Measurements from ENCODE around the gene DYNLL1.
"Not testable (repeated sequence)": the region's sequence is repeated elsewhere in the genome, so short reads cannot be mapped to it uniquely, and the experiment has no call there.

Gene DYNLL1

GRCh38 chr12:120473807-120474615, 21.9 kb upstream of the DYNLL1 start:
- in situ Hi-C loops (cut with MboI; ENCODE audit: low sequenced_read_pairs): no loop called here

- in situ Hi-C loops (cut with MboI; ENCODE audit: low sequenced_read_pairs): no loop called here
Measured at GRCh38 chr12:120474616-120474960, 21.3 kb upstream of the DYNLL1 start.

- in situ Hi-C loops (cut with MboI; ENCODE audit: low sequenced_read_pairs): no loop called here
Measured at GRCh38 chr12:120475643-120476042, 20.3 kb upstream of the DYNLL1 start.

GRCh38 chr12:120479458-120479857, 16.5 kb upstream of the DYNLL1 start:
- in situ Hi-C loops (cut with MboI; ENCODE audit: low sequenced_read_pairs): no loop called here

GRCh38 chr12:120480211-120480610, 15.7 kb upstream of the DYNLL1 start:
- in situ Hi-C loops (cut with MboI; ENCODE audit: low sequenced_read_pairs): no loop called here

- in situ Hi-C loops (cut with MboI; ENCODE audit: low sequenced_read_pairs): no loop called here
Measured at GRCh38 chr12:120481022-120481767, 14.7 kb upstream of the DYNLL1 start.

- in situ Hi-C loops (cut with MboI; ENCODE audit: low sequenced_read_pairs): no loop called here
Measured at GRCh38 chr12:120483621-120484020, 12.3 kb upstream of the DYNLL1 start.

- in situ Hi-C loops (cut with MboI; ENCODE audit: low sequenced_read_pairs): no loop called here
Measured at GRCh38 chr12:120485961-120486881, 9.7 kb upstream of the DYNLL1 start.

- in situ Hi-C loops (cut with MboI; ENCODE audit: low sequenced_read_pairs): not testable (repeated sequence)
Measured at GRCh38 chr12:120487552-120487951, 8.4 kb upstream of the DYNLL1 start.

GRCh38 chr12:120488057-120488640, 7.8 kb upstream of the DYNLL1 start:
- in situ Hi-C loops (cut with MboI; ENCODE audit: low sequenced_read_pairs): no loop called here

GRCh38 chr12:120489018-120489417, 6.9 kb upstream of the DYNLL1 start:
- in situ Hi-C loops (cut with MboI; ENCODE audit: low sequenced_read_pairs): no loop called here

GRCh38 chr12:120490325-120490724, 5.6 kb upstream of the DYNLL1 start:
- in situ Hi-C loops (cut with MboI; ENCODE audit: low sequenced_read_pairs): no loop called here

- in situ Hi-C loops (cut with MboI; ENCODE audit: low sequenced_read_pairs): no loop called here
Measured at GRCh38 chr12:120490833-120491512, 4.9 kb upstream of the DYNLL1 start.

GRCh38 chr12:120495186-120495730, 655 bp upstream of the DYNLL1 start:
- in situ Hi-C loops (cut with MboI; ENCODE audit: low sequenced_read_pairs): no loop called here

GRCh38 chr12:120496413-120497340, 764 bp downstream of the DYNLL1 start:
- in situ Hi-C loops (cut with MboI; ENCODE audit: low sequenced_read_pairs): no loop called here

GRCh38 chr12:120497524-120498150, 1.7 kb downstream of the DYNLL1 start:
- in situ Hi-C loops (cut with MboI; ENCODE audit: low sequenced_read_pairs): no loop called here

- in situ Hi-C loops (cut with MboI; ENCODE audit: low sequenced_read_pairs): no loop called here
Measured at GRCh38 chr12:120498870-120499515, 3.1 kb downstream of the DYNLL1 start.

GRCh38 chr12:120500581-120500980, 4.7 kb downstream of the DYNLL1 start:
- in situ Hi-C loops (cut with MboI; ENCODE audit: low sequenced_read_pairs): no loop called here
